ENCODE data around the gene MYO18B. TPM values are rescaled to one million over a fixed set of nuclear protein-coding genes. Genes with fewer than 3 reads are reported as not detected.

The MYO18B gene
- total RNA-seq, 1 donor from 2014 or later: 0.07 TPM

- no peak overlapping the region for H3K27ac Mint-ChIP-seq
- H3K4me1 Mint-ChIP-seq: no peaks in the 10 kb centered on the region
- H3K36me3 Mint-ChIP-seq: no peaks in the 10 kb centered on the region
- peaks cover 25% of the 10 kb centered on the region for H3K27me3 Mint-ChIP-seq (ENCODE audit: low read depth)
- H3K4me3 Mint-ChIP-seq: no peak overlapping the region
- H3K9me3 Mint-ChIP-seq: no peaks in the 10 kb centered on the region
- DNase-seq (ENCODE audit: low spot score in 2 of 2, unreplicated experiment in 2 of 2): no peak
- no peak for TF ChIP-seq CTCF (IDR thresholded peaks at IDR 0.05; ENCODE audit: unreplicated experiment)
Measured at GRCh38 chr22:25786165-25786564, 44.2 kb downstream of the MYO18B start.

- no peak for TF ChIP-seq CTCF (IDR thresholded peaks at IDR 0.05; ENCODE audit: unreplicated experiment)
- DNase-seq (ENCODE audit: low spot score in 2 of 2, unreplicated experiment in 2 of 2): no peak
- Mint-ChIP-seq H3K4me1 (no peaks in the 10 kb centered on the region), H3K9me3 (no peaks in the 10 kb centered on the region), H3K27ac (no peak overlapping the region), H3K27me3 (ENCODE audit: low read depth) (peaks cover 30% of the 10 kb centered on the region), H3K4me3 (no peak overlapping the region), H3K36me3 (no peaks in the 10 kb centered on the region)
Measured at GRCh38 chr22:25791556-25791955, 49.6 kb downstream of the MYO18B start.

- no peak for DNase-seq (ENCODE audit: low spot score in 2 of 2, unreplicated experiment in 2 of 2)
- no peaks in the 10 kb centered on the region for H3K36me3 Mint-ChIP-seq
Measured at GRCh38 chr22:25795478-25795877, 53.5 kb downstream of the MYO18B start.

GRCh38 chr22:25797498-25798290 lies 55.7 kb downstream of the MYO18B start:
- no peak for DNase-seq (ENCODE audit: low spot score in 2 of 2, unreplicated experiment in 2 of 2)
- Mint-ChIP-seq H3K4me3 (no peak overlapping the region), H3K27ac (no peak overlapping the region), H3K9me3 (no peaks in the 10 kb centered on the region), H3K36me3 (no peaks in the 10 kb centered on the region), H3K4me1 (peaks cover 11% of the 10 kb centered on the region), H3K27me3 (ENCODE audit: low read depth) (peaks cover 35% of the 10 kb centered on the region)
- no peak for TF ChIP-seq CTCF (IDR thresholded peaks at IDR 0.05; ENCODE audit: unreplicated experiment)

More at GRCh38 chr22:25795478-25795877, 53.5 kb downstream of the MYO18B start:
- Mint-ChIP-seq H3K27ac (no peak overlapping the region), H3K4me1 (peaks cover 11% of the 10 kb centered on the region), H3K4me3 (no peak overlapping the region), H3K27me3 (ENCODE audit: low read depth) (peaks cover 35% of the 10 kb centered on the region), H3K9me3 (no peaks in the 10 kb centered on the region)
- TF ChIP-seq CTCF (IDR thresholded peaks at IDR 0.05; ENCODE audit: unreplicated experiment): no peak

GRCh38 chr22:25800766-25801165 lies 58.8 kb downstream of the MYO18B start:
- DNase-seq (ENCODE audit: low spot score in 2 of 2, unreplicated experiment in 2 of 2): no peak
- Mint-ChIP-seq H3K36me3 (no peaks in the 10 kb centered on the region), H3K9me3 (no peaks in the 10 kb centered on the region), H3K27me3 (ENCODE audit: low read depth) (peaks cover 52% of the 10 kb centered on the region), H3K4me1 (peaks cover 11% of the 10 kb centered on the region), H3K27ac (no peak overlapping the region), H3K4me3 (no peak overlapping the region)
- no peak for TF ChIP-seq CTCF (IDR thresholded peaks at IDR 0.05; ENCODE audit: unreplicated experiment)

Data from mesothelial cell of epicardium (in vitro differentiated cells).